Fibroblast of lung (primary cell): Measurements from ENCODE around the gene TMEM167B. TPM values are rescaled to one million over a fixed set of nuclear protein-coding genes. Genes with fewer than 3 reads are reported as not detected.

ENCODE experiments used
- DNase-seq, 2 donors: peaks; one replicate each; pipeline versions ENCODE4 v3.0.0 to v3.0.0-alpha.2; 2010; ENCODE audit warnings: low read depth in 2 of 2
- H2AFZ ChIP-seq: 2 replicates; pipeline ENCODE4 v1.5.1; 2012; ENCODE audit warnings: low read length, control low read depth, inconsistent platforms
- H3K27ac ChIP-seq: 2 replicates; pipeline ENCODE4 v1.5.1; 2011; ENCODE audit warnings: low read length, control low read depth; ENCODE audit not compliant: insufficient read depth
- H3K27me3 ChIP-seq: 2 replicates; pipeline ENCODE4 v1.5.1; 2011; ENCODE audit warnings: mild to moderate bottlenecking, low read length; ENCODE audit not compliant: control insufficient read depth, insufficient read depth
- H3K36me3 ChIP-seq: 2 replicates; pipeline ENCODE4 v1.5.1; 2011; ENCODE audit warnings: low read length; ENCODE audit not compliant: control insufficient read depth, insufficient read depth
- H3K4me1 ChIP-seq: 2 replicates; pipeline ENCODE4 v1.5.1; 2011; ENCODE audit warnings: low read length; ENCODE audit not compliant: control insufficient read depth, insufficient read depth; ENCODE audit errors: extremely low read depth
- H3K4me2 ChIP-seq: 2 replicates; pipeline ENCODE4 v1.5.1; 2011; ENCODE audit warnings: low read length, control low read depth; ENCODE audit not compliant: insufficient read depth; ENCODE audit errors: extremely low read depth
- H3K4me3 ChIP-seq, 4 experiments: fragments of 200-600 bp in 1 of 4; sonication (generic) in 1 of 4; replicated peaks in 1 of 4; 2 replicates each; pipeline ENCODE4 v1.5.1; 2011 to 2016; ENCODE audit warnings: low read length in 4 of 4, low read depth in 3 of 4, mild to moderate bottlenecking in 3 of 4, control low read depth in 2 of 4, inconsistent platforms in 1 of 4, mixed read lengths in 1 of 4; ENCODE audit not compliant: insufficient read depth in 1 of 4; ENCODE audit errors: control extremely low read depth in 1 of 4
- H3K79me2 ChIP-seq: 2 replicates; pipeline ENCODE4 v1.5.1; 2012; ENCODE audit warnings: mild to moderate bottlenecking, low read length, inconsistent platforms; ENCODE audit not compliant: control insufficient read depth, insufficient read depth
- H3K9ac ChIP-seq: 2 replicates; pipeline ENCODE4 v1.5.1; 2011; ENCODE audit warnings: mild to moderate bottlenecking, low read length, control low read depth; ENCODE audit not compliant: insufficient read depth
- H3K9me3 ChIP-seq: 2 replicates; pipeline ENCODE4 v1.5.1; 2012; ENCODE audit warnings: low read depth, low read length; ENCODE audit not compliant: control insufficient read depth, insufficient read depth
- H4K20me1 ChIP-seq: 2 replicates; pipeline ENCODE4 v1.5.1; 2011; ENCODE audit warnings: low read length; ENCODE audit not compliant: control insufficient read depth, insufficient read depth; ENCODE audit errors: extremely low read depth
- EZH2 ChIP-seq: IDR thresholded peaks from 2 replicates; pipeline ENCODE4 v1.5.1; 2012; ENCODE audit warnings: low read length, control low read depth, mild to moderate bottlenecking; ENCODE audit errors: missing control alignments
- polyA plus RNA-seq, 2 donors: library from polyadenylated mRNA; depleted of rRNA in 1 of 2; stranded (reverse) in 1 of 2; unstranded in 1 of 2; fragments of >200 nt; gene quantifications; 2 replicates each; pipeline ENCODE4 v1.2.1, GENCODE V29; 2011 to 2012; ENCODE audit warnings: missing spikeins in 1 of 2
- total RNA-seq: library from RNA; depleted of rRNA; stranded (reverse); fragments of >200 nt; gene quantifications from 2 replicates; pipeline ENCODE4 v1.2.1, GENCODE V29; 2014
- TF ChIP-seq, protein P1 (sequence below), 2 donors: IDR thresholded peaks in 1 of 2; conservative IDR thresholded peaks in 1 of 2; 1 replicate in 1 of 2; 2 replicates in 1 of 2; pipeline ENCODE4 v1.5.1; 2011 to 2012; ENCODE audit warnings: low read length in 2 of 2, control low read depth in 1 of 2, inconsistent platforms in 1 of 2, low read depth in 1 of 2, mild to moderate bottlenecking in 1 of 2

TMEM167B gene
- total and polyA plus RNA-seq, 2 donors (not counting 1 experiment from before 2014, with no cell fraction given), result 35.3 to 52.2 TPM

DNA sequence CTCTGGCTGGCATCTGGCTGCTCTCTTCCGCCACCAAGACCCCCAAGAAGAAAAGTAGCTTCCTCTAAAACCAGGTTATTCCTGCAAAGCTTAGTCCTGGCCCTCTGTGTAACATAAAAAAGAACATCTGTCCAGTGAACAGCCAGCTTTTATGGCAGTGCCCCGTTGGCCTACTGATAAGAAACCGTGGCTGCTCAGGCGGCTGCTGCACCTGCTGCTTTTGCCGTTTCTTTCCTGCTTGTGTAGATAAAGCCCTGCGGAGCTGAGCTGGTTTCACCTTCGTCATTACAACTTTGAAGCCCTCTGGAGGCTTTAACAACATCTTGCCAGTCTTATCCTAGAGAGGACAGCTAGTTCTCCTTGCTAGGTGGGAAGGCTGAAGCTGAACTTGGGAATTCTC is 43.9 kb downstream of the TMEM167B start:
- Histone ChIP-seq H3K36me3 (no peaks in the 10 kb centered on the region), H3K4me3 (no peak overlapping the region), H3K9ac (no peak overlapping the region), H4K20me1 (no peaks in the 10 kb centered on the region), H3K4me2 (no peak overlapping the region), H3K4me1 (no peaks in the 10 kb centered on the region), H3K27ac (no peak overlapping the region), H2AFZ (no peak overlapping the region), H3K9me3 (no peaks in the 10 kb centered on the region), H3K79me2 (no peaks in the 10 kb centered on the region), H3K27me3 (no peaks in the 10 kb centered on the region)
- DNase-seq, result no peak
- no peak for TF ChIP-seq EZH2
- TF ChIP-seq, protein P1, sequence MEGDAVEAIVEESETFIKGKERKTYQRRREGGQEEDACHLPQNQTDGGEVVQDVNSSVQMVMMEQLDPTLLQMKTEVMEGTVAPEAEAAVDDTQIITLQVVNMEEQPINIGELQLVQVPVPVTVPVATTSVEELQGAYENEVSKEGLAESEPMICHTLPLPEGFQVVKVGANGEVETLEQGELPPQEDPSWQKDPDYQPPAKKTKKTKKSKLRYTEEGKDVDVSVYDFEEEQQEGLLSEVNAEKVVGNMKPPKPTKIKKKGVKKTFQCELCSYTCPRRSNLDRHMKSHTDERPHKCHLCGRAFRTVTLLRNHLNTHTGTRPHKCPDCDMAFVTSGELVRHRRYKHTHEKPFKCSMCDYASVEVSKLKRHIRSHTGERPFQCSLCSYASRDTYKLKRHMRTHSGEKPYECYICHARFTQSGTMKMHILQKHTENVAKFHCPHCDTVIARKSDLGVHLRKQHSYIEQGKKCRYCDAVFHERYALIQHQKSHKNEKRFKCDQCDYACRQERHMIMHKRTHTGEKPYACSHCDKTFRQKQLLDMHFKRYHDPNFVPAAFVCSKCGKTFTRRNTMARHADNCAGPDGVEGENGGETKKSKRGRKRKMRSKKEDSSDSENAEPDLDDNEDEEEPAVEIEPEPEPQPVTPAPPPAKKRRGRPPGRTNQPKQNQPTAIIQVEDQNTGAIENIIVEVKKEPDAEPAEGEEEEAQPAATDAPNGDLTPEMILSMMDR (conservative IDR thresholded peaks at IDR 0.05 in 1 of 2, IDR thresholded peaks at IDR 0.05 in 1 of 2; ENCODE audit: low read depth in 1 of 2, low read length in 2 of 2), result no peak

DNA sequence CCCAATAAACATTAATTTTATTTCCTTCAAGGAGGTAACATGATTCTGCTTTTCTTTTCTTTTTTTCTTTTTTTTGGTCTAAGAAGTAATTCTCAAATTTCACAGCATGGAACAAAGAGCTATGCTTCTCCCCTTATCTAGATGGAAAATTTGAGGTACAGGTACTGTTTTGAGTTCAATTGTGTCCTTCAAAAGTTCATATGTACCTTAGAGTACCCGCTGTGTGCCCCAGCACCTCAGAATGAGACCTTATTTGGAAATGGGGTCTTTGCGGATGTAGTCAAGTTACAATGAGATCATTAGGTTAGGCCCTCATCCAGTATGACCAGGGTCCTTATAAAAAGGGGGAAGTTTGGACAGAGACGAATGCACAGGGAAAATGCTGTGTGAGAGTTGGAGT is 45.4 kb downstream of the TMEM167B start:
- Histone ChIP-seq H3K4me3 (no peak overlapping the region), H3K36me3 (no peaks in the 10 kb centered on the region), H3K9me3 (no peaks in the 10 kb centered on the region), H3K27me3 (no peaks in the 10 kb centered on the region), H4K20me1 (no peaks in the 10 kb centered on the region), H3K4me2 (no peak overlapping the region), H3K4me1 (no peaks in the 10 kb centered on the region), H3K79me2 (no peaks in the 10 kb centered on the region), H2AFZ (no peak overlapping the region), H3K9ac (no peak overlapping the region), H3K27ac (no peak overlapping the region)
- no peak for DNase-seq
- no peak for TF ChIP-seq EZH2
- TF ChIP-seq, protein P1 (conservative IDR thresholded peaks at IDR 0.05 in 1 of 2, IDR thresholded peaks at IDR 0.05 in 1 of 2; ENCODE audit: low read depth in 1 of 2, low read length in 2 of 2), result no peak

DNA sequence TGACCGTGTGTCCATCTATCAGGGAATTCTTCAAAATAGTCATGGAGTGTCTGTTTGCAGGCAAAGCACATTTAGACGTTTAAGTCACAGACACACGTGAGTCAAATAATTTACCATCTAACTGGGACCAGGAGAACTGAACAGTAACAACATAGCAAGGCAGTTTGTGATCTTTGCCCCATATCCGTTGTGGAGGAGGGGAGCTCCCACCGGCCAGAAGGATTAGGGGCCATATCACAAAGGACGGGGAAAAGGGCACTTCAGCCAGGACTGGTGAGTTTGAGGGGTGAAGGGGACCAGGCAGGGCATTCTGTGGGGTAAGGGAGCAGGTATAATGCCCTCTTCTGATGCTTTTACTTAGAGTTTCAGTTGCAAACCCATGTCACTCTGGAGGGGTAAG is 46.2 kb downstream of the TMEM167B start:
- H3K9me3 ChIP-seq, result no peaks in the 10 kb centered on the region
- H3K9ac ChIP-seq, result no peak overlapping the region
- H3K27ac ChIP-seq, result no peak overlapping the region
- no peaks in the 10 kb centered on the region for H3K4me1 ChIP-seq
- H3K36me3 ChIP-seq, result no peaks in the 10 kb centered on the region
- DNase-seq, result no peak
- no peak overlapping the region for H2AFZ ChIP-seq
- H3K4me3 ChIP-seq, result no peak overlapping the region
- H4K20me1 ChIP-seq, result no peaks in the 10 kb centered on the region
- TF ChIP-seq, protein P1 (conservative IDR thresholded peaks at IDR 0.05 in 1 of 2, IDR thresholded peaks at IDR 0.05 in 1 of 2; ENCODE audit: low read depth in 1 of 2, low read length in 2 of 2), result no peak
- no peak for TF ChIP-seq EZH2
- H3K4me2 ChIP-seq, result no peak overlapping the region
- no peaks in the 10 kb centered on the region for H3K79me2 ChIP-seq
- no peaks in the 10 kb centered on the region for H3K27me3 ChIP-seq
